Measurements from ENCODE around the gene ITK. TPM values are rescaled to one million over a fixed set of nuclear protein-coding genes. Genes with fewer than 3 reads are reported as not detected.

ITK gene
- total and polyA plus RNA-seq, 2 donors from 2014 or later, result 0.11 to 14.0 TPM

GRCh38 chr5:157278319-157279037 lies 97.8 kb downstream of the ITK start:
- FAIRE-seq, result no peak
- peaks cover 0 to 15% (median 10%) of the 10 kb centered on the region in 3 donors for H3K4me1 ChIP-seq (ENCODE audit: control insufficient read depth in 2 of 3, insufficient read depth in 2 of 3, low read depth in 1 of 3, low read length in 3 of 3)
- H3K4me3 ChIP-seq (ENCODE audit: low read length in 3 of 3), result no peak overlapping the region
- no peak overlapping the region for H3K9ac ChIP-seq (ENCODE audit: low read length in 3 of 3)
- no peaks in the 10 kb centered on the region for H3K36me3 ChIP-seq (ENCODE audit: control insufficient read depth in 2 of 3, insufficient read depth in 3 of 3, low read length in 3 of 3)
- DNase-seq, result no peak
- TF ChIP-seq CTCF (IDR thresholded peaks at IDR 0.05; ENCODE audit: borderline replicate concordance, extremely low read depth, insufficient read depth), result no peak
- H3K27me3 ChIP-seq (ENCODE audit: control insufficient read depth, insufficient read depth, low read length), result no peaks in the 10 kb centered on the region
- no peaks in the 10 kb centered on the region for H3K9me3 ChIP-seq (ENCODE audit: control insufficient read depth in 2 of 3, insufficient read depth in 1 of 3, low read length in 3 of 3)
- no peak overlapping the region for H3K27ac ChIP-seq (ENCODE audit: low read depth in 2 of 2, low read length in 2 of 2)
- intact Hi-C loops (cut with DNase I), result no loop called here

GRCh38 chr5:157279605-157280239 lies 99.1 kb downstream of the ITK start:
- intact Hi-C loops (cut with DNase I), result no loop called here
- no peaks in the 10 kb centered on the region for H3K9me3 ChIP-seq (ENCODE audit: control insufficient read depth in 2 of 3, insufficient read depth in 1 of 3, low read length in 3 of 3)
- no peaks in the 10 kb centered on the region for H3K36me3 ChIP-seq (ENCODE audit: control insufficient read depth in 2 of 3, insufficient read depth in 3 of 3, low read length in 3 of 3)
- no peak for TF ChIP-seq CTCF (IDR thresholded peaks at IDR 0.05; ENCODE audit: borderline replicate concordance, extremely low read depth, insufficient read depth)
- H3K9ac ChIP-seq (ENCODE audit: low read length in 3 of 3), result no peak overlapping the region
- no peak for FAIRE-seq
- peak overlapping the region; percentile 1 to 18 for H3K27ac ChIP-seq (ENCODE audit: low read depth in 2 of 2, low read length in 2 of 2)
- H3K4me1 ChIP-seq (ENCODE audit: control insufficient read depth in 2 of 3, insufficient read depth in 2 of 3, low read depth in 1 of 3, low read length in 3 of 3), result peaks cover 0 to 26% (median 15%) of the 10 kb centered on the region in 3 donors
- no peak for DNase-seq
- H3K4me3 ChIP-seq (ENCODE audit: low read length in 3 of 3), result no peak overlapping the region
- no peaks in the 10 kb centered on the region for H3K27me3 ChIP-seq (ENCODE audit: control insufficient read depth, insufficient read depth, low read length)

GRCh38 chr5:157280927-157281326 lies 100.3 kb downstream of the ITK start:
- intact Hi-C loops (cut with DNase I), result no loop called here
- TF ChIP-seq CTCF (IDR thresholded peaks at IDR 0.05; ENCODE audit: borderline replicate concordance, extremely low read depth, insufficient read depth), result no peak
- H3K27ac ChIP-seq (ENCODE audit: low read depth in 2 of 2, low read length in 2 of 2), result peak overlapping the region; percentile 19 to 20
- no peaks in the 10 kb centered on the region for H3K27me3 ChIP-seq (ENCODE audit: control insufficient read depth, insufficient read depth, low read length)
- no peak overlapping the region for H3K9ac ChIP-seq (ENCODE audit: low read length in 3 of 3)
- no peaks in the 10 kb centered on the region for H3K9me3 ChIP-seq (ENCODE audit: control insufficient read depth in 2 of 3, insufficient read depth in 1 of 3, low read length in 3 of 3)
- H3K36me3 ChIP-seq (ENCODE audit: control insufficient read depth in 2 of 3, insufficient read depth in 3 of 3, low read length in 3 of 3), result no peaks in the 10 kb centered on the region
- H3K4me3 ChIP-seq (ENCODE audit: low read length in 3 of 3), result no peak overlapping the region
- DNase-seq (no peak), FAIRE-seq (no peak)
- H3K4me1 ChIP-seq (ENCODE audit: control insufficient read depth in 2 of 3, insufficient read depth in 2 of 3, low read depth in 1 of 3, low read length in 3 of 3), result peaks cover 0 to 38% (median 23%) of the 10 kb centered on the region in 3 donors
